ENCODE data around the gene SHFL. TPM values are rescaled to one million over a fixed set of nuclear protein-coding genes. Genes with fewer than 3 reads are reported as not detected.

Gene SHFL
- total RNA-seq, 1 experiment from 2014 or later = 18.5 TPM

DNA sequence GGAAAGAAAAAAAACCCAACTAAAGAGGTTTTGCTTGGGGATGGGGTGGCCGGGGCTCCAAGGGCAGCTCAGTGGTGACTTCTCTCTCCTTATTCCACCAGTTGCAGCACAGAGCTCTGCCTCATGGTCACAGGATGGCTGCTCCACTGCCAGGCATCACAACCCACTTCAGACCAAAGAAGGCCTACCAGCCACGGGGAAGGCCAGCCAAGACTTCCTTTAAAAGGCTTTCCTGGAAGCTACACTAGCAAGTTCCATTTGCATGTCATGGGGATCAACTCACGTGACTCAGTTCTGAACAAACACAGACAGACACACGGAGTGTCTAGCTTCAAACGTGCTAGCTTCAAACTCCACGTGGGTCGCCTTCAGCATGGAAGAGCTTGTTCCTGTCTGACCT lies 46.8 kb downstream of the SHFL start:
- TF ChIP-seq YY1 (IDR thresholded peaks at IDR 0.05; ENCODE audit: extremely low read depth, insufficient replicate concordance, low read depth, low read length) = no peak
- no peak for TF ChIP-seq CBX3 (IDR thresholded peaks at IDR 0.05; ENCODE audit: low read depth)
- TF ChIP-seq JUND (IDR thresholded peaks at IDR 0.05) = no peak
- RAD21 ChIA-PET (ENCODE audit: low non-redundant PET in 1 of 2, low total read pairs in 2 of 2, uncharacterized antibody in 2 of 2, unreplicated experiment in 2 of 2) = no interaction called here
- H3K4me3 ChIP-seq (replicated peaks in 1 of 2; ENCODE audit: low read depth in 1 of 2, low read length in 2 of 2) = no peak overlapping the region
- no peaks in the 10 kb centered on the region for H3K9me3 ChIP-seq (ENCODE audit: control insufficient read depth in 1 of 2, insufficient read depth in 1 of 2, low read depth in 1 of 2, low read length in 2 of 2)
- POLR2A ChIA-PET = no interaction called here
- CTCF ChIA-PET = interaction anchor here (1.5 kb wide), 1 partner anchor 117 kb away, joined by 3 read pairs; no protein-coding TSS in a partner anchor
- DNase-seq (ENCODE audit: low read depth, low spot score) = no peak
- H3K9ac ChIP-seq (ENCODE audit: low read length) = no peak overlapping the region
- H3K9me2 ChIP-seq (ENCODE audit: insufficient read depth) = no peaks in the 10 kb centered on the region
- peaks cover 20 to 54% of the 10 kb centered on the region in 2 experiments; a peak in 3 of 4 replicates for H3K36me3 ChIP-seq (ENCODE audit: control insufficient read depth in 1 of 2, insufficient read depth in 2 of 2, low read length in 2 of 2)
- H3K4me2 ChIP-seq (ENCODE audit: low read length) = no peak overlapping the region
- H3K79me2 ChIP-seq (ENCODE audit: insufficient read depth, low read length) = no peaks in the 10 kb centered on the region
- no peaks in the 10 kb centered on the region for H3K27me3 ChIP-seq (ENCODE audit: insufficient read depth, low read length)
- H3K4me1 ChIP-seq (ENCODE audit: control insufficient read depth in 1 of 2, insufficient read depth in 2 of 2, low read length in 2 of 2) = peaks cover 0 to 6% of the 10 kb centered on the region in 2 experiments; a peak in 2 of 4 replicates
- no peaks in the 10 kb centered on the region for H4K20me1 ChIP-seq (ENCODE audit: insufficient read depth)
- BruUV-seq (replicated peaks) = no TSS peak
- no peak overlapping the region for H3K27ac ChIP-seq (ENCODE audit: low read depth, low read length)
- H2AFZ ChIP-seq (ENCODE audit: low read depth, low read length, poor library complexity, severe bottlenecking) = no peak overlapping the region
- ATAC-seq = no peak
- intact Hi-C loops (cut with micrococcal nuclease) = no loop called here

DNA sequence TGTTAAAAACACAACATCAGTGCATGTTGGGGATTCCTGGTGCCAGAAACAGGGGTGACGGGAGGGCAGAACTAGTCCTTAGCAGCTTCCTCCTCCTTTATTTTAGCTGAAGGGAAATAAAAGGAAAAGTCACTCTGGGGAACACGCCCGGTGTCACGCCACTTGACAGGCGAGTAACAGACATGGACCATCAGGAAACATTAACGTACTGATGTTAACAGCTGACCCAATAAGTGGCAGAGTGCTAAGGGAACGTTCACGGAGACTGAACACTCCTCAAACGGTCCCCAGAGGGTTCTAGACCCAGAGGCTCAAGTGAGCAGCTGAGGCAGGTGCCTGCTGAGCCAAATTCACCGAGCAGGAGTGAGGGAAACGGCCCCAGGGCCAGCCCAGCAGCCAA lies 47.5 kb downstream of the SHFL start:
- ATAC-seq (no peak), DNase-seq (ENCODE audit: low read depth, low spot score) (no peak)
- Histone ChIP-seq H3K27ac (ENCODE audit: low read depth, low read length) (no peak overlapping the region), H3K27me3 (ENCODE audit: insufficient read depth, low read length) (no peaks in the 10 kb centered on the region), H2AFZ (ENCODE audit: low read depth, low read length, poor library complexity, severe bottlenecking) (no peak overlapping the region), H3K36me3 (ENCODE audit: control insufficient read depth in 1 of 2, insufficient read depth in 2 of 2, low read length in 2 of 2) (peaks cover 23 to 61% of the 10 kb centered on the region in 2 experiments; a peak in 3 of 4 replicates), H3K4me3 (replicated peaks in 1 of 2; ENCODE audit: low read depth in 1 of 2, low read length in 2 of 2) (no peak overlapping the region), H3K9me2 (ENCODE audit: insufficient read depth) (no peaks in the 10 kb centered on the region), H4K20me1 (ENCODE audit: insufficient read depth) (no peaks in the 10 kb centered on the region), H3K9ac (ENCODE audit: low read length) (no peak overlapping the region), H3K9me3 (ENCODE audit: control insufficient read depth in 1 of 2, insufficient read depth in 1 of 2, low read depth in 1 of 2, low read length in 2 of 2) (no peaks in the 10 kb centered on the region), H3K79me2 (ENCODE audit: insufficient read depth, low read length) (no peaks in the 10 kb centered on the region), H3K4me2 (ENCODE audit: low read length) (no peak overlapping the region), H3K4me1 (ENCODE audit: control insufficient read depth in 1 of 2, insufficient read depth in 2 of 2, low read length in 2 of 2) (peaks cover 0 to 6% of the 10 kb centered on the region in 2 experiments; a peak in 2 of 4 replicates)
- POLR2A ChIA-PET = no interaction called here
- intact Hi-C loops (cut with micrococcal nuclease) = no loop called here
- no TSS peak for BruUV-seq (replicated peaks)
- RAD21 ChIA-PET (ENCODE audit: low non-redundant PET in 1 of 2, low total read pairs in 2 of 2, uncharacterized antibody in 2 of 2, unreplicated experiment in 2 of 2) = no interaction called here
- TF ChIP-seq RAD21 (IDR thresholded peaks at IDR 0.05; ENCODE audit: low read depth) (no peak), TCF7L2 (IDR thresholded peaks at IDR 0.05; ENCODE audit: borderline replicate concordance, extremely low read depth, insufficient read depth, insufficient read length) (no peak), ZFX (IDR thresholded peaks at IDR 0.05) (no peak), JUND (IDR thresholded peaks at IDR 0.05) (no peak), ZNF274 (IDR thresholded peaks at IDR 0.05; ENCODE audit: low read depth, low read length) (no peak), POLR2A (IDR thresholded peaks at IDR 0.05; ENCODE audit: borderline replicate concordance, extremely low read depth, insufficient read depth, insufficient read length) (no peak), ELF1 (IDR thresholded peaks at IDR 0.05; ENCODE audit: borderline replicate concordance, low read depth) (no peak), EZH2 (IDR thresholded peaks at IDR 0.05) (no peak), MAX (IDR thresholded peaks at IDR 0.05) (no peak), YY1 (IDR thresholded peaks at IDR 0.05; ENCODE audit: extremely low read depth, insufficient replicate concordance, low read depth, low read length) (no peak)
- TF ChIP-seq, protein P1, sequence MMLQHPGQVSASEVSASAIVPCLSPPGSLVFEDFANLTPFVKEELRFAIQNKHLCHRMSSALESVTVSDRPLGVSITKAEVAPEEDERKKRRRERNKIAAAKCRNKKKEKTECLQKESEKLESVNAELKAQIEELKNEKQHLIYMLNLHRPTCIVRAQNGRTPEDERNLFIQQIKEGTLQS (IDR thresholded peaks at IDR 0.05) = no peak
- CTCF ChIA-PET = interaction anchor here (1.5 kb wide), 1 partner anchor 117 kb away, joined by 3 read pairs; no protein-coding TSS in a partner anchor
